ENCODE measurements around the gene STON1.
A peak's percentile ranks its signal among the peaks of the same experiment; 100 is the strongest.

Gene STON1

DNA sequence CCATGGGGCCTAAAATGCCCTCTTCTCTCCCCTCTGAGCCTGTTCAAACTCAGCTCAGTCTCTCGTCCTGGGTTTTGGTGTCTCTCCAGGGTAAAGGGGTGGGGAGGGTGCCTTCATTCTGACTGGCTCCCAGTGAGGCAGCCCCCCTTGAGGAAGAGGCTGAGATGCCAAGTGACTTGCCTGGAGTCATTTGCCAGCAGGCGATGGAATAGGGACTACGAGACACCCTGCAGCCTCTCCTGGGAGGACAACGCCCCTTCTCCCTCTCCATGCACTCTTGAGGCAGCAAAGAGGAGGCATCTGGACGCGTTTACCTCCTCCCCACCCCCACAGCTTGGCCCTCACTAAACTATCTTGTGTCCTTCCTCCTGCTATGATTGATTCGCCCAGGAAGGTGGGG is 760 bp upstream of the STON1 start:
- no peaks in the 10 kb centered on the region for H3K36me3 ChIP-seq (ENCODE audit: insufficient read depth, low read length)
- H3K4me1 ChIP-seq (ENCODE audit: insufficient read depth, low read length): peaks cover 43% of the 10 kb centered on the region
- peak overlapping the region in 1 of 2 donors; percentile 7 for H3K4me3 ChIP-seq (ENCODE audit: low read depth in 1 of 2, low read length in 2 of 2)
- H3K9ac ChIP-seq (ENCODE audit: low read length): no peak overlapping the region
- H3K27ac ChIP-seq (ENCODE audit: low read depth, low read length): peak overlapping the region; percentile 61
- no peaks in the 10 kb centered on the region for H3K27me3 ChIP-seq (ENCODE audit: control insufficient read depth in 1 of 2, insufficient read depth in 2 of 2, low read length in 2 of 2)
- H3K9me3 ChIP-seq (ENCODE audit: low read length): no peaks in the 10 kb centered on the region

DNA sequence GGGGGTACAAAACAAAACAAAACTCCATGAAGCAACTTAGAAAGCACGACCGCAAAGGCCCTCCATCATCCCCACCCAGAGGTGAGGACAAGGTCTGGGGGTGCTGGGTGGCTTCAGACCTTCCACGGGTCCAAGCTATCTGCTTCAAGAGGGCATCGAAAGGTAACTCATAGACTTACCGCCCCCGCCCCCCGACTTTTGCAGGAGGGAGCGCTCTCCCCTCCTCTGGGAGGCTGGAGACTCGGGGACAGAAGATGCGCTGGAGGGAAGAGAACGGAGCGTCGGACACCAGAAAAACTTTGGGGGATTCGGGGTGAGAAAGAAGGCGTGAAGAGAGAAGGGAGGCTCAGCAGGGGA is 300 bp upstream of the STON1 start:
- Histone ChIP-seq H3K4me3 (ENCODE audit: low read depth in 1 of 2, low read length in 2 of 2) (peak overlapping the region; percentile 39 to 47), H3K9me3 (ENCODE audit: low read length) (no peaks in the 10 kb centered on the region), H3K9ac (ENCODE audit: low read length) (no peak overlapping the region), H3K4me1 (ENCODE audit: insufficient read depth, low read length) (peaks cover 43% of the 10 kb centered on the region), H3K27me3 (ENCODE audit: control insufficient read depth in 1 of 2, insufficient read depth in 2 of 2, low read length in 2 of 2) (no peaks in the 10 kb centered on the region), H3K27ac (ENCODE audit: low read depth, low read length) (peak overlapping the region; percentile 92), H3K36me3 (ENCODE audit: insufficient read depth, low read length) (peaks cover 1% of the 10 kb centered on the region)

DNA sequence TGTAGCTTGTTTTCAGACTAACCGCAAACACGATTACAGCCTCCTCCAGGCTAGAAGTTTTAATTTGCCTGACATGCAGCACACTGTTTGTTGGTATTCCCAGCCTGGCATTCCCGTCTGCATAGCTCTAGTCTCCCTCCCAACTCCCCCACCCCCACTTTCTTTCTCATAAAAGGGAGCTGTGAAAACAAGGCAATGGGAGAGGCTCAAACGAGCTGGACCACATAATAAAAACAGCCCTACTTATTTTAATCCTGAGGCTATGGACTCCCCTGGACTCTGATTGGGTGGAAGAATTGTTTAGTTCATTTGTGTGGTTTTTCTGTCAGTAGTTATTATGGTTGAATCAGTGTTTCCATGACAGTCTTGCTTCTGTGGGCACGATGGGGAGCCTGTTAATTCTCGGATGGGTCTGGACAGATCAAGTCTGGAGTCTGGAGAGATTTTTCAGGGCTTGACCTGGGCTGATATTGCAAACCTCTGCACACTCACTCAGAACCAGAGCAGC is 1.2 kb downstream of the STON1 start:
- Histone ChIP-seq H3K4me1 (ENCODE audit: insufficient read depth, low read length) (peaks cover 38% of the 10 kb centered on the region), H3K9ac (ENCODE audit: low read length) (peak overlapping the region; percentile 88), H3K9me3 (ENCODE audit: low read length) (no peaks in the 10 kb centered on the region), H3K4me3 (ENCODE audit: low read depth in 1 of 2, low read length in 2 of 2) (peak overlapping the region; percentile 39 to 76), H3K27me3 (ENCODE audit: control insufficient read depth in 1 of 2, insufficient read depth in 2 of 2, low read length in 2 of 2) (no peaks in the 10 kb centered on the region), H3K36me3 (ENCODE audit: insufficient read depth, low read length) (peaks cover 4% of the 10 kb centered on the region), H3K27ac (ENCODE audit: low read depth, low read length) (peak overlapping the region; percentile 92)

DNA sequence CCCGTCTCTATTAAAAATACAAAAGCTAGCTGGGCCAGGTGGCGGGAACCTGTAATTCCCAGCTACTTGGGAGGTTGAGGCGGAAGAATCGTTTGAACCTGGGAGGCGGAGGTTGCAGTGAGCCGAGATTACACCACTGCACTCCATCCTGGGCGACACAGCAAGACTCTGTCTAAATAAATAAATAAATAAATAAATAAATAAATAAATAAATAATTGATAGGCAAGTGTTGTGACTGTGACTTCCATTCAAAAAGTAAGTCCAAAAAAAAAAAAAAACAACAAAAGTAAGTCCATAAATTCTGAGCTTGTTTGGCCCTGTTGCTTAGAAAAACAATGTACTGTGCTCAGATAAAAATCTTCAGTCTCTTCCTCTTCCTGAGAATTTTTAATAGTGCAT is 2.2 kb downstream of the STON1 start:
- Histone ChIP-seq H3K9me3 (ENCODE audit: low read length) (no peaks in the 10 kb centered on the region), H3K36me3 (ENCODE audit: insufficient read depth, low read length) (peaks cover 4% of the 10 kb centered on the region), H3K27ac (ENCODE audit: low read depth, low read length) (peak overlapping the region; percentile 92), H3K4me3 (ENCODE audit: low read depth in 1 of 2, low read length in 2 of 2) (peak overlapping the region in 1 of 2 donors; percentile 32), H3K4me1 (ENCODE audit: insufficient read depth, low read length) (peaks cover 34% of the 10 kb centered on the region), H3K27me3 (ENCODE audit: control insufficient read depth in 1 of 2, insufficient read depth in 2 of 2, low read length in 2 of 2) (no peaks in the 10 kb centered on the region), H3K9ac (ENCODE audit: low read length) (no peak overlapping the region)

DNA sequence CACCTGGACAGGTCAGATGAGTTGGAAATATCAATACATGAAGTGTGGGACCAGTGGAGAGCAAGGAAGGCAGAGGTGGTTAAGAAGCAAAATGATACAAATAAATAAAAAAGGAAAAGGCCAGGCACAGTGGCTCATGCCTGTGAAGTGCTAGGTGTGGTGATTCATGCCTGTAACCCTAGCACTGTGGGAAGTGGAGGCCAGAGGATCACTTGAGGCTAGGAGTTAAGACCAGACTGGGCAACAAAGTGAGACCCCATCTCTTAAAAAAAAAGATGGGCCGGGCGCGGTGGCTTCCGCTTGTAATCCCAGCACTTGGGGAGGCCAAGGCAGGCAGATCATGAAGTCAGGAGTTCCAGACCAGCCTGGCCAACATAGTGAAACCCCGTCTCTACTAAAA is 2.9 kb downstream of the STON1 start:
- Histone ChIP-seq H3K4me3 (ENCODE audit: low read depth in 1 of 2, low read length in 2 of 2) (no peak overlapping the region), H3K36me3 (ENCODE audit: insufficient read depth, low read length) (peaks cover 4% of the 10 kb centered on the region), H3K27me3 (ENCODE audit: control insufficient read depth in 1 of 2, insufficient read depth in 2 of 2, low read length in 2 of 2) (no peaks in the 10 kb centered on the region), H3K27ac (ENCODE audit: low read depth, low read length) (peak overlapping the region; percentile 12), H3K9ac (ENCODE audit: low read length) (no peak overlapping the region), H3K9me3 (ENCODE audit: low read length) (no peaks in the 10 kb centered on the region), H3K4me1 (ENCODE audit: insufficient read depth, low read length) (peaks cover 28% of the 10 kb centered on the region)

DNA sequence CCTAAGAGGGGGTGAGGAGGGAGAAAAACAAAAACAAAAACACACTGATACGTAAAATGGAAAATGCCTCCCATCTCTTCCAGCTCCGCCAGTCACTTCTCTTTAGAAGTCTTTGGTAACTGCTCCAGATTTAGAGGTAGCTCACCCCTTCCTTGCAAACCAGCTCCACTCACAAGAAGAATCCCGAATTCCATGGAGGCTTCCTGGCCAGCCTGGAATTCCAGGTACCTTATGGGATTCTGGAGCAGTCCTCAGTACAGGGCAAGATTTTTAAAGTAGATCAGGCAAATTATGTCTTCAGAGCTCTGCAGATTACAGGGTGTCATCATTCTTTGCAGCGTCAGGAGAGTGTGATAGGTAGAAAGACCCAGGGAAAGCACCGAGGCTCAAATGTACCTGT is 4.8 kb downstream of the STON1 start:
- Histone ChIP-seq H3K4me3 (ENCODE audit: low read depth in 1 of 2, low read length in 2 of 2) (no peak overlapping the region), H3K27me3 (ENCODE audit: control insufficient read depth in 1 of 2, insufficient read depth in 2 of 2, low read length in 2 of 2) (no peaks in the 10 kb centered on the region), H3K27ac (ENCODE audit: low read depth, low read length) (no peak overlapping the region), H3K9ac (ENCODE audit: low read length) (no peak overlapping the region), H3K36me3 (ENCODE audit: insufficient read depth, low read length) (peaks cover 4% of the 10 kb centered on the region), H3K9me3 (ENCODE audit: low read length) (no peaks in the 10 kb centered on the region), H3K4me1 (ENCODE audit: insufficient read depth, low read length) (peaks cover 14% of the 10 kb centered on the region)

DNA sequence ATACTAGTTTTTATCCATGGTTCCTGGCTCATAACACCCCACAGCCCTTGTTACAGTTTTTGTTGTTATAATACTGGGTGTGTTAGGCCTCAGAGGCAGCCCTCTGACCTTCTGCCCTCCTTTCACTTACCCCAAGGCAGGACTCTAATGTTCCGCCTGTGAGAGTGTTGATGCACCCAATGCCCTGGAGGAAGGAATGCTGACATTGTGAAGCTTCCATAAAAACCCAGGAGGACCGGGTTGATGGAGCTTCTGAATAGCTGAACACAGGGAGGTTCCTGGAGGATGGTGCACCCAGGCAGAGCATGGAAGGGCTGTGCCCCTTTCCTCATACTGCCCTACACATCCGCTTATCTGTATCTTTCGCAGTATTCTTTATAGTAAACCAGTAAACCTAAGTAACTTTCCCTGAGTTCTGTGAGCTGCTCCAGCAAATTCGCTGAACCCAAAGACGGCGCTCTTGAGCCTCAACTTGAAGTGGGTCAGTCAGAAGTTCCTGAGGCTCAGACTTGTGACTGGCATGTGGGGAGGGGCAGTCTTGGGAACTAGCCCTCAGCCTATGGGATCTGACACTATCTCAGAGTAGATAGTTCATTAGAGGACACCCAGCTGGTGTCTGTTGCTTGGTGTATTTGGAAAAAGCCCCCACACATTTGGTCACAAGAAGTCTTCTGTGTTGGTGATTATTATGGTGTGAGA is 10.4 kb downstream of the STON1 start:
- Histone ChIP-seq H3K4me3 (ENCODE audit: low read depth in 1 of 2, low read length in 2 of 2) (no peak overlapping the region), H3K9ac (ENCODE audit: low read length) (no peak overlapping the region), H3K27me3 (ENCODE audit: control insufficient read depth in 1 of 2, insufficient read depth in 2 of 2, low read length in 2 of 2) (no peaks in the 10 kb centered on the region), H3K4me1 (ENCODE audit: insufficient read depth, low read length) (peaks cover 25% of the 10 kb centered on the region), H3K9me3 (ENCODE audit: low read length) (no peaks in the 10 kb centered on the region), H3K36me3 (ENCODE audit: insufficient read depth, low read length) (no peaks in the 10 kb centered on the region), H3K27ac (ENCODE audit: low read depth, low read length) (no peak overlapping the region)

DNA sequence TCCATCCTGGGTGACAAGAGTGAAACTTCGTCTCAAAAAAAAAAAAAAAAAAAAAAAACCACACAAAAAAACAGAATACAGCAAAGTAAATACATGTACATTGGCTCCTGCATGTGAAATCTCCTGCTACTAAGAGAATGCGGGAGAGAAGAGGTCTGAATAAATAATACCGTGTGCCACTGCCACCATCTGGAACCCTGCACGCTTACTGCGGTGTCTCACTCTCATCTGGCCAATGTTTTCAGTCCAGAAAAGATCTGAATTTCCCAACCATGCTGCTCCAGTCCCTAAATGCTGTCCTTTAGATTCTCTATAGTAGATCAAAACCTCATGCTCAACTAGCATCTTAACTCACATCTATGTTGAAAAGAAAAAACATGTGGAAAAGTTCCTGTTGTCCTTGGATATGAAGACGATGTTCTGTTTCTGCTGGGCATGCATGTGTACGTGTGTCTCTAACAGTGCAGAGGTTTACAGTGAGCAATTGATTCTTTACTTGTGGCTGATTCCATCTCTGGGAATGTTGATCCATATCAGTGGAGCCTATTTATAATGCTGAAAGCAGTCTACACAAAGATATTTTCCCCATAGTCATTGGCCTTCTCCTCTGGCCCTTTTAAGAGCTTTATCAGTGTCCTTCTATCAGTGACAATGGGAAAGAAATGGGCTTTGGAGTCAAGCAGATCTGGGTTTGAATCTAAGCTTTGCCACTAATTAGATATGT is 11.9 kb downstream of the STON1 start:
- no peaks in the 10 kb centered on the region for H3K9me3 ChIP-seq (ENCODE audit: low read length)

DNA sequence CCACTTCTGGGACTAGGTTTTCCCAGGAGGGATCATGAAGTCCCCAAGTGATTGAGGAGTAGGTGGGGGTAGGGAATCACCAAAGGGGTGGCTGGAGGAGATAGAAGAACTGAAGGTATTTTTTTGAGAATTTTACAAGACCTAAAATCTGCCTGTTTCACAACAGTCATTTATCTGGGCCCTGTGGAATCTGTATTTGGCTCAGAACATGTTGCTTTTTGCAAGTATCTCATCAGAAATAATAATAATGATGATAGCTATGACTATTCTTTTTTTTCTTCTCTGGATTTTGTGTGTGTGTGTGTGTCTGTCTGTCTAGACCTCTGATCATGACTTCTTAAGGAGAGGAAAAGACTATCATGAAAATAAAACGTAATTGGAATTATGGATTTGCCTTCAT is 13.9 kb downstream of the STON1 start:
- peaks cover 59% of the 10 kb centered on the region for H3K4me1 ChIP-seq (ENCODE audit: insufficient read depth, low read length)
- H3K4me3 ChIP-seq (ENCODE audit: low read depth in 1 of 2, low read length in 2 of 2): no peak overlapping the region
- no peaks in the 10 kb centered on the region for H3K27me3 ChIP-seq (ENCODE audit: control insufficient read depth in 1 of 2, insufficient read depth in 2 of 2, low read length in 2 of 2)
- H3K9me3 ChIP-seq (ENCODE audit: low read length): no peaks in the 10 kb centered on the region
- H3K27ac ChIP-seq (ENCODE audit: low read depth, low read length): no peak overlapping the region
- H3K9ac ChIP-seq (ENCODE audit: low read length): no peak overlapping the region
- H3K36me3 ChIP-seq (ENCODE audit: insufficient read depth, low read length): no peaks in the 10 kb centered on the region

More for the DNA sequence above, 11.9 kb downstream of the STON1 start:
- no peak overlapping the region for H3K27ac ChIP-seq (ENCODE audit: low read depth, low read length)
- no peak overlapping the region for H3K4me3 ChIP-seq (ENCODE audit: low read depth in 1 of 2, low read length in 2 of 2)
- no peak overlapping the region for H3K9ac ChIP-seq (ENCODE audit: low read length)
- peaks cover 38% of the 10 kb centered on the region for H3K4me1 ChIP-seq (ENCODE audit: insufficient read depth, low read length)
- no peaks in the 10 kb centered on the region for H3K36me3 ChIP-seq (ENCODE audit: insufficient read depth, low read length)
- no peaks in the 10 kb centered on the region for H3K27me3 ChIP-seq (ENCODE audit: control insufficient read depth in 1 of 2, insufficient read depth in 2 of 2, low read length in 2 of 2)

DNA sequence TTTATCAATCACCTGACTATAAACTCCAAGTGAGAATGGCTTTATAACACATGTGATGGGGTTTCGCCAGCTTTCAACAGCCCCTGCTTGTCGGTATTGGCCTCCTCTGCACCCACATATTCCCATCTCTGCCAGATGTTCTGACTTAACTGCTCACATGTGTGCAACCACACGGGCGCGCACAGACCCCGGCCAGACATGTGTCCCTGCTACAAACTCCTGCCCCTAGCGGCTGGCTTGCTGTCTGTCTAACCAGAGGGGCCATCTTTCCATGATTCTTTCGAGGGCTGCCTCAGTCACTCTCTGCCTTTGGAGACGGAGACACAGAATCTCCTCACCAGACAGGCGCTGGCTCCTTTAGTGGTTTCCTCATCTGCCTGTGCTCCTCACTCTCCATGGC is 15.3 kb downstream of the STON1 start:
- Histone ChIP-seq H3K27ac (ENCODE audit: low read depth, low read length) (no peak overlapping the region), H3K36me3 (ENCODE audit: insufficient read depth, low read length) (no peaks in the 10 kb centered on the region), H3K4me3 (ENCODE audit: low read depth in 1 of 2, low read length in 2 of 2) (no peak overlapping the region), H3K4me1 (ENCODE audit: insufficient read depth, low read length) (peaks cover 59% of the 10 kb centered on the region), H3K9ac (ENCODE audit: low read length) (no peak overlapping the region), H3K9me3 (ENCODE audit: low read length) (no peaks in the 10 kb centered on the region), H3K27me3 (ENCODE audit: control insufficient read depth in 1 of 2, insufficient read depth in 2 of 2, low read length in 2 of 2) (no peaks in the 10 kb centered on the region)

DNA sequence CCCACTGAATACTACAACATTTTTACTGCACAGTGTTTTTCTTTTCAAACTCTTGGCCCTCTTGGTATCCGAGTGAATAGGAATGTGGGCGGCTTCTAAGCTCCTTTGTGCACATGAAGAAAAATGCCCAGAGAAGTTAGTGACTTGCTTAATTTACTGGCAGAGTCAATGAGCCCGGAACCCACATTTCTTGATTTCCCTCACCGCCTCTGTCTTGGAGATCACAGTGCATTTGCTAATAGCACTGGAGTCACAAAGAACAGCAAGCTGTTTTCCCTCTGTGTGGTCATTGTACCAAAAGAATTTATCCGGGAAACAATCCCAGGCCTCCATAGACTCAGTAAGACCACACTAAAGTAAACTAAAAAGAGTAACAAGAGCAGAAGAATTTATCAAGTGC is 18.9 kb downstream of the STON1 start:
- no peak overlapping the region for H3K27ac ChIP-seq (ENCODE audit: low read depth, low read length)
- peaks cover 61% of the 10 kb centered on the region for H3K4me1 ChIP-seq (ENCODE audit: insufficient read depth, low read length)
- H3K9ac ChIP-seq (ENCODE audit: low read length): no peak overlapping the region
- no peak overlapping the region for H3K4me3 ChIP-seq (ENCODE audit: low read depth in 1 of 2, low read length in 2 of 2)
- H3K27me3 ChIP-seq (ENCODE audit: control insufficient read depth in 1 of 2, insufficient read depth in 2 of 2, low read length in 2 of 2): no peaks in the 10 kb centered on the region
- peaks cover 8% of the 10 kb centered on the region for H3K36me3 ChIP-seq (ENCODE audit: insufficient read depth, low read length)
- H3K9me3 ChIP-seq (ENCODE audit: low read length): no peaks in the 10 kb centered on the region

Measured in muscle layer of colon (tissue), 2 donors.